ENCODE measurements around the gene IGFBP2. TPM values are rescaled to one million over a fixed set of nuclear protein-coding genes. Genes with fewer than 3 reads are reported as not detected.

The IGFBP2 gene
- total and polyA plus RNA-seq, 2 of the 8 experiments (the other 6 are each of a cell fraction or from before 2014, with no cell fraction given): 326 to 782 TPM

DNA sequence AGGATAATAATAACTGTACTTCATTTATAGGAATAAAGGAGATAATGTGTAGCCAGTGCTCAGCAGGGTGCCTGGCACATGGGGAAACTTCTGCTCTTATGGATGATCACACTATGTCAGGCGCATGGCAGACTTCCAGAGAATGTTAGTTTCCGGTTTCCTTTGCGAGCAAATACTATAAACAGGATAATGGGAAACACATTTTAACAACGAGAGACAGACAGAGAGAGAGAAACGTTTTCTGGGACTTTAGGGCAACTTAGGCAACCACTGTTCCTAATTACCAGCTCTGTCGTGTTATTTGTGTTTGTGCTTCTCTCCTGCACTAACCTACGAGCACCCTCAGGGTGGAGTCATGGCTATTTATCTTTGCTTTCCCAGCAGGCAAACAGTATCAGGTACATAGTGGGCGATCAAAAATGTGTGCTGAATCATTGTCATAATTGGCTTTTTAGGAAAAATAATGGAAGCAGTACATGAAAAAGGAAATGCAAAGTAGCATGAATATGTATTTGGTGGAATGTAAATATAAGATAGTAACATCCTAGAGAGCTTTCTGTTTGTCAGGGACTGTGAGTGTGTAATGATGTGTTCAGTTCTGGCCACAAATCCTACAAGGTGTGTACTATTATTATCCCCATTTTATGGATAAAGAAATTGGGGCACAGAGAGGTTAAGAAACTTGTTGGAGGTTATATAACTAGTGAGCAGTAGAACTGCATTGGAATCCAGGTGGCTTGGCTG, 36.8 kb upstream of the IGFBP2 start (continued):
- TF ChIP-seq SP2 (IDR thresholded peaks at IDR 0.05; ENCODE audit: low read length) (no peak), RFX5 (IDR thresholded peaks at IDR 0.05; ENCODE audit: borderline replicate concordance, low read depth, low read length) (no peak), HDAC2 (IDR thresholded peaks at IDR 0.05; ENCODE audit: borderline replicate concordance in 1 of 2, low read depth in 2 of 2, low read length in 2 of 2) (no peak), CHD2 (IDR thresholded peaks at IDR 0.05; ENCODE audit: low read length) (no peak)

Measured in H1 (cell line).